ENCODE data around the gene DAZ4. TPM values are rescaled to one million over a fixed set of nuclear protein-coding genes. Genes with fewer than 3 reads are reported as not detected.
"Not testable (repeated sequence)": the region's sequence is repeated elsewhere in the genome, so short reads cannot be mapped to it uniquely, and the experiment has no call there.

DAZ4 gene
- not detected for total RNA-seq (ENCODE audit: insufficient read depth, low replicate concordance)

GRCh38 chrY:24833619-24834018, at the start of gene DAZ4:
TSS of gene DAZ4 (plus strand) at chrY:24833919. CDS start at chrY:24834127, 208 bp downstream.
- DNase-seq (ENCODE audit: low spot score), result not testable (repeated sequence)

DNA sequence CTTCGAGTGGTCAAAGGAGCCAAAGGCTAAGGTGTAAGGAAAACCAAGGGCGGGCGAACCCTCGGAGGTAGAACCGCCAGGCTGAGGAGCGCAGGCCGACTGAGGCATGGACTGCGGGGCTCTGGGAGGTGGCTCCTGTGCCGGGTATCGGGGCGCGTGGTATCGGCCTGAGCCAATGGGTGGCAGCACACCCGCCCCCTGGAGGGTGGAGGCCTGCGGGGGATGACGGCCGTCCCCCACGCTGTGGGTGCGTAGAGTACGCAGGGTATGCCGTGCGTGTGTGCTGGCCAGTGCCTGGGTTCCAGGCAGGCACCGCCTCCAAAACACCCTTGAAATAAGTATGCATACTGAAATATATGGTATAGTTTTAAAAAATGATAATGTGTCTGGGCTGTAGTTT, 20.4 kb upstream of the DAZ4 start, which contains the start of gene DAZ3:
Gene DAZ3 (minus strand): TSS at position 101 of the 400 bp plus-strand sequence. CDS start 208 bp downstream, outside the sequence.
- DNase-seq (ENCODE audit: low spot score), result not testable (repeated sequence)

- DNase-seq (ENCODE audit: low spot score), result not testable (repeated sequence)
These were observed 11.9 kb upstream of the DAZ4 start for GRCh38 chrY:24821836-24822235.

DNA sequence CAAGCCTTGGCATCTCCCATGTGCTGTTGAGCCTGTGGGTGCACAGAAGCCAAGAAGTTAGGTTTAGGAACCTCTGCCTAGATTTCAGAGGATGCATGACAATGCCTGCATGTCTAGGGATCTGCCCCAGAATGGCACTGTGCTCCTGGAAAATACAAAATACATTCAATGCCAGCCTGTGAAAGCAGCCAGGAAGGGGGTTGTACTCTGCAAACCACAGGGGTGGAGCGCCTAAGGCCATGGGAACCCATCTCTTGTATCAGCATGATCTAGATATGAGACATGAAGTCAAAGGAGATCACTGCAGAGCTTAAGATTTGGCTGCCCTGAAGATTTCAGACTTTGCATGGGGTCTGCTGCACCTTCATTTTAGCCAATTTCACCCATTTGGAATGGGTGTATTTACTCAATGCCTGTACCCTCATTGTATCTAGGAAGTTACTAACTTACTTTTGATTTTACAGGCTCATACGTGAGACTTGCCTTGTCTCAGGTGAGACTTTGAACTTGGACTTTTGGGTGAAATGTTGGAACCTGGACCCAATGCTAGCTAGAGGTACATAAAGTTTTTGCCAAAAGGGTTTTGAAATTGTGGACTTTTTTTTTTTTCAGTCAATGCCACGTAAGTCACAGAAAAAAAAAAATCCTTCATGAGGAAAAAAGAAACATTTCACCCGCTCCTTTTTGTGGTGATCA, 9.4 kb upstream of the DAZ4 start:
- not testable (repeated sequence) for DNase-seq (ENCODE audit: low spot score)

DNA sequence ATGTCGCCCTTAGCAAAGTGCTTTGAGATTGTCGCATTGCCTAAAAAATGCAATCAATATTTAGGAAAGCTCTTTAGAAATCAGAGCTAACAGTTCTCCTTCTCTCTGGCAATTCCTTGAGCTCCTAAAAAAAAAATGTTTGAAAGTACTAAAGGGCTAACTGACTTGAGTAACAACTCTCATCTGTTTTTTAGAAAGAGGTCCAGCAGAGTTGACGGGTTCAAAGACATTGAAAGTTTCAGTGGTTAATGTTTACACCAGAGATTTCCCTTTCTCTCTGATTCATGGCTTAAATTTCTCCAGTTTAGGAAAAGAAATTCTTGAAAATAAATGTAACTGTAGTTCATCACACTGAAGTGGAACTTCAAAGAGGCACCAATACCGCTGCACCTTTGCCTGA, 8.7 kb upstream of the DAZ4 start:
- not testable (repeated sequence) for DNase-seq (ENCODE audit: low spot score)

Other genes with a start within 250 kb of the DAZ4 start
- not detected for gene BPY2B, start 215.9 kb upstream of the DAZ4 start, total RNA-seq (ENCODE audit: insufficient read depth, low replicate concordance)
- not detected for gene DAZ3, start 20.5 kb upstream of the DAZ4 start, total RNA-seq (ENCODE audit: insufficient read depth, low replicate concordance)
- not detected for gene BPY2C, start 218.2 kb downstream of the DAZ4 start, total RNA-seq (ENCODE audit: insufficient read depth, low replicate concordance)